ENCODE results near the gene ZFHX2.
"Not testable (repeated sequence)": the region's sequence is repeated elsewhere in the genome, so short reads cannot be mapped to it uniquely, and the experiment has no call there.

DNA sequence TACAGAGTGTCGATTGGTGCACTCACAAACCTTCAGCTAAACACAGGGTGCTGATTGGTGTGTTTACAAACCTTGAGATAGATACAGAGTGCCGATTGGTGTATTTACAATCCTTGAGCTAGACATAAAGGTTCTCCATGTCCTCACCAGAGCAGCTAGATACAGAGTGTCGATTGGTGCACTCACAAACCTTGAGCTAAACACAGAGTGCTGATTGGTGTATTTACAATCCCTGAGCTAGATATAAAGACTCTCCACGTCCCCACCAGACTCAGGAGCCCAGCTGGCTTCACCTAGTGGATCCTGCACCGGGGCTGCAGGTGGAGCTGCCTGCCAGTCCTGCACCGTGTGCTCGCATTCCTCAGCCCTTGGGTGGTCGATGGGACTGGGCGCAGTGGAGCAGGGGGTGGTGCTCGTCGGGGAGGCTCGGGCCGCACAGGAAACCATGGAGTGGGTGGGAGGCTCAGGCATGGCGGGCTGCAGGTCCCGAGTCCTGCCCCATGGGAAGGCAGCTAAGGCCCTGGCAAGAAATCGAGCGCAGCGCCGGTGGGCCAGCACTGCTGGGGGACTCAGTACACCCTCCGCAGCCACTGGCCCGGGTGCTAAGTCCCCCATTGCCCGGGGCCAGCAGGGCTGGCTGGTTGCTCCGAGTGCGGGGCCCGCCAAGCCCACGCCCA, 33.1 kb upstream of the ZFHX2 start:
- TF ChIP-seq, protein P1, sequence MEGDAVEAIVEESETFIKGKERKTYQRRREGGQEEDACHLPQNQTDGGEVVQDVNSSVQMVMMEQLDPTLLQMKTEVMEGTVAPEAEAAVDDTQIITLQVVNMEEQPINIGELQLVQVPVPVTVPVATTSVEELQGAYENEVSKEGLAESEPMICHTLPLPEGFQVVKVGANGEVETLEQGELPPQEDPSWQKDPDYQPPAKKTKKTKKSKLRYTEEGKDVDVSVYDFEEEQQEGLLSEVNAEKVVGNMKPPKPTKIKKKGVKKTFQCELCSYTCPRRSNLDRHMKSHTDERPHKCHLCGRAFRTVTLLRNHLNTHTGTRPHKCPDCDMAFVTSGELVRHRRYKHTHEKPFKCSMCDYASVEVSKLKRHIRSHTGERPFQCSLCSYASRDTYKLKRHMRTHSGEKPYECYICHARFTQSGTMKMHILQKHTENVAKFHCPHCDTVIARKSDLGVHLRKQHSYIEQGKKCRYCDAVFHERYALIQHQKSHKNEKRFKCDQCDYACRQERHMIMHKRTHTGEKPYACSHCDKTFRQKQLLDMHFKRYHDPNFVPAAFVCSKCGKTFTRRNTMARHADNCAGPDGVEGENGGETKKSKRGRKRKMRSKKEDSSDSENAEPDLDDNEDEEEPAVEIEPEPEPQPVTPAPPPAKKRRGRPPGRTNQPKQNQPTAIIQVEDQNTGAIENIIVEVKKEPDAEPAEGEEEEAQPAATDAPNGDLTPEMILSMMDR (IDR thresholded peaks at IDR 0.05): not testable (repeated sequence)
- not testable (repeated sequence) for TF ChIP-seq POLR2A (IDR thresholded peaks at IDR 0.05)
